H9 (cell line): ENCODE measurements around the gene OPTC. TPM values are rescaled to one million over a fixed set of nuclear protein-coding genes. Genes with fewer than 3 reads are reported as not detected.

ENCODE experiments used
- DNase-seq: peaks from one replicate; pipeline ENCODE4 v3.0.0-alpha.2; 2017
- H2AFZ ChIP-seq: one replicate; pipeline ENCODE4 v1.6.1; 2013; ENCODE audit warnings: mild to moderate bottlenecking, low read length, control low read depth, moderate library complexity
- H2AK5ac ChIP-seq: 2 replicates; pipeline ENCODE4 v1.6.1; 2013; ENCODE audit warnings: low read length, control low read depth, mixed read lengths; ENCODE audit not compliant: insufficient read length
- H2BK120ac ChIP-seq: one replicate; pipeline ENCODE4 v1.6.1; 2013; ENCODE audit warnings: low read depth, mild to moderate bottlenecking, low read length, control low read depth, inconsistent platforms; ENCODE audit not compliant: poor library complexity, severe bottlenecking
- H2BK12ac ChIP-seq: 2 replicates; pipeline ENCODE4 v1.6.1; 2013; ENCODE audit warnings: low read length, control low read depth, mixed read lengths, low read depth; ENCODE audit not compliant: insufficient read length
- H2BK15ac ChIP-seq: 2 replicates; pipeline ENCODE4 v1.6.1; 2013; ENCODE audit warnings: low read depth, low read length, control low read depth
- H2BK20ac ChIP-seq: one replicate; pipeline ENCODE4 v1.6.1; 2013; ENCODE audit warnings: low read depth, mild to moderate bottlenecking, low read length, control low read depth, inconsistent platforms; ENCODE audit not compliant: poor library complexity, severe bottlenecking
- H2BK5ac ChIP-seq: 2 replicates; pipeline ENCODE4 v1.6.1; 2013; ENCODE audit warnings: low read length, control low read depth, mixed read lengths; ENCODE audit not compliant: insufficient read length
- H3K14ac ChIP-seq: 2 replicates; pipeline ENCODE4 v1.6.1; 2013; ENCODE audit warnings: low read length, control low read depth; ENCODE audit not compliant: insufficient read depth
- H3K18ac ChIP-seq: 2 replicates; pipeline ENCODE4 v1.6.1; 2013; ENCODE audit warnings: low read depth, mild to moderate bottlenecking, mixed read lengths, low read length, control low read depth; ENCODE audit not compliant: insufficient read length
- H3K23ac ChIP-seq: 2 replicates; pipeline ENCODE4 v1.6.1; 2013; ENCODE audit warnings: low read length, control low read depth, mixed read lengths, low read depth; ENCODE audit not compliant: insufficient read length
- H3K23me2 ChIP-seq: 2 replicates; pipeline ENCODE4 v1.6.1; 2013; ENCODE audit warnings: low read depth, mild to moderate bottlenecking, mixed read lengths, low read length, control low read depth; ENCODE audit not compliant: insufficient read length, poor library complexity, severe bottlenecking
- H3K27ac ChIP-seq: 2 replicates; pipeline ENCODE4 v1.5.1; 2013; ENCODE audit warnings: low read length, control low read depth, mixed read lengths, low read depth; ENCODE audit not compliant: insufficient read length
- H3K27me3 ChIP-seq: 2 replicates; pipeline ENCODE4 v1.6.1; 2013; ENCODE audit warnings: low read length, control low read depth, inconsistent platforms; ENCODE audit not compliant: insufficient read depth
- H3K4ac ChIP-seq: 2 replicates; pipeline ENCODE4 v1.6.1; 2013; ENCODE audit warnings: low read depth, mild to moderate bottlenecking, control low read depth, inconsistent platforms, low read length, moderate library complexity
- H3K4me1 ChIP-seq: 2 replicates; pipeline ENCODE4 v1.6.1; 2013; ENCODE audit warnings: low read length, control low read depth, inconsistent platforms; ENCODE audit not compliant: insufficient read depth
- H3K4me2 ChIP-seq: 2 replicates; pipeline ENCODE4 v1.6.1; 2013; ENCODE audit warnings: low read length, control low read depth, mixed read lengths; ENCODE audit not compliant: insufficient read length, insufficient read depth
- H3K56ac ChIP-seq: 2 replicates; pipeline ENCODE4 v1.6.1; 2013; ENCODE audit warnings: low read depth, mild to moderate bottlenecking, mixed read lengths, low read length, control low read depth; ENCODE audit not compliant: insufficient read length
- H3K79me1 ChIP-seq: 2 replicates; pipeline ENCODE4 v1.6.1; 2013; ENCODE audit warnings: low read depth, mild to moderate bottlenecking, moderate library complexity, low read length, control low read depth, inconsistent platforms; ENCODE audit not compliant: insufficient read depth, poor library complexity, severe bottlenecking
- H3K79me2 ChIP-seq: 2 replicates; pipeline ENCODE4 v1.6.1; 2013; ENCODE audit warnings: low read length, control low read depth, inconsistent platforms; ENCODE audit not compliant: insufficient read depth
- H3K9ac ChIP-seq: 2 replicates; pipeline ENCODE4 v1.6.1; 2013; ENCODE audit warnings: low read length, control low read depth, mixed read lengths; ENCODE audit not compliant: insufficient read length; ENCODE audit errors: extremely low read depth
- H3K9me3 ChIP-seq: one replicate; pipeline ENCODE4 v1.6.1; 2013; ENCODE audit warnings: low read depth, low read length, inconsistent platforms; ENCODE audit not compliant: control insufficient read depth
- H3T11ph ChIP-seq: one replicate; pipeline ENCODE4 v1.6.1; 2013; ENCODE audit warnings: mild to moderate bottlenecking, low read length, control low read depth, inconsistent platforms
- H4K20me1 ChIP-seq: one replicate; pipeline ENCODE4 v1.6.1; 2013; ENCODE audit not compliant: control insufficient read depth, insufficient read length, insufficient read depth
- H4K5ac ChIP-seq: 2 replicates; pipeline ENCODE4 v1.6.1; 2013; ENCODE audit warnings: low read depth, mild to moderate bottlenecking, mixed read lengths, low read length, control low read depth; ENCODE audit not compliant: insufficient read length
- H4K8ac ChIP-seq: replicated peaks from 2 replicates; pipeline ENCODE4 v1.6.1; 2013; ENCODE audit warnings: low read length, control low read depth, mixed read lengths, low read depth; ENCODE audit not compliant: insufficient read length
- H4K91ac ChIP-seq: 2 replicates; pipeline ENCODE4 v1.6.1; 2013; ENCODE audit warnings: low read depth, mild to moderate bottlenecking, moderate library complexity, mixed read lengths, low read length, control low read depth; ENCODE audit not compliant: insufficient read length
- H3K27ac Mint-ChIP-seq, 3 experiments: 2 replicates in 2 of 3; 3 replicates in 1 of 3; pipeline ENCODE4 v1.8.0; 2020 to 2021; ENCODE audit warnings: mixed read lengths in 3 of 3, mild to moderate bottlenecking in 1 of 3, moderate library complexity in 1 of 3
- H3K27me3 Mint-ChIP-seq: 2 replicates; pipeline ENCODE4 v1.8.0; 2021; ENCODE audit warnings: low read depth, mild to moderate bottlenecking, moderate library complexity, mixed read lengths
- H3K36me3 Mint-ChIP-seq, 3 experiments: 2 replicates in 2 of 3; 3 replicates in 1 of 3; pipeline ENCODE4 v1.8.0; 2020 to 2021; ENCODE audit warnings: low read depth in 3 of 3, mixed read lengths in 3 of 3; ENCODE audit not compliant: insufficient read depth in 1 of 3
- H3K4me1 Mint-ChIP-seq, 2 experiments: 2 replicates each; pipeline ENCODE4 v1.8.0; 2020; ENCODE audit warnings: mixed read lengths in 2 of 2
- H3K4me3 Mint-ChIP-seq, 2 experiments: 2 replicates in 1 of 2; 3 replicates in 1 of 2; pipeline ENCODE4 v1.8.0; 2020 to 2021; ENCODE audit warnings: mild to moderate bottlenecking in 2 of 2, mixed read lengths in 2 of 2, moderate library complexity in 1 of 2
- H3K9me3 Mint-ChIP-seq, 2 experiments: 2 replicates in 1 of 2; 3 replicates in 1 of 2; pipeline ENCODE4 v1.8.0; 2020; ENCODE audit warnings: mild to moderate bottlenecking in 2 of 2, mixed read lengths in 2 of 2, moderate library complexity in 1 of 2
- WGBS: extraction: QIAGEN DNeasy Blood & Tissue Kit; methylation state at CpG from one replicate; pipeline ENCODE4 v1.1.7; 2013; ENCODE audit warnings: missing lambda C conversion rate, low lambda C conversion rate, mixed read lengths; ENCODE audit not compliant: insufficient read length; ENCODE audit errors: extremely low coverage; 5-methylcytosine and 5-hydroxymethylcytosine counted together
- total RNA-seq: library from RNA; stranded (reverse); gene quantifications from 2 replicates; pipeline ENCODE4 v1.2.1, GENCODE V29; 2021
- TF ChIP-seq, protein P1 (sequence below): fragments of 200-600 bp; sonication (generic); conservative IDR thresholded peaks from 3 replicates; pipeline ENCODE4 v1.8.0; 2021; ENCODE audit warnings: antibody characterized with exemption, mild to moderate bottlenecking

OPTC gene
- total RNA-seq, 1 experiment from 2014 or later = 1.1 TPM

DNA sequence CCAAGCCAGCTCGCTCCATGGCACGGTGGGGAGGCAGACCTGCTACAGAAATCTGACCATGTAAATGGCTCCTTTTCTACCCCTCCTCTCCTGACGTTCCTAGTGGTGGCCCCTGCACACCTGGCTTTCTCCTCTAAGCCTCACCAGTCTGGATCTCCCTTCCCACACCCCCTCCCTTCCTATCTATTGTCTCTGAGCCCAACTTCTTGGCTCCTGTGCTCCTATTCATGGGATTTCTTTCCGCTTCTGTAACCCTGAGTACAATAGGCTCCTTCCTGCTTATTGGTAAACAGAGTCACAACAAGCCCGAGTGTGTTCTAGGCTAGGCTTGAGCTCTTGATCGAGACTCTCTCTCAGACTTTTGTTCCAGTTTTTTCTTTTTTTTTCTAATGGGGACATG is 17.6 kb downstream of the OPTC start:
- Histone ChIP-seq H2BK15ac (no peak overlapping the region), H4K5ac (no peak overlapping the region), H2BK5ac (no peak overlapping the region), H3K23ac (no peak overlapping the region), H3K23me2 (peaks cover 7% of the 10 kb centered on the region), H3K79me1 (no peaks in the 10 kb centered on the region), H3K4me2 (no peak overlapping the region), H2AFZ (no peak overlapping the region), H4K8ac (no peak overlapping the region), H3K27me3 (peaks cover 5% of the 10 kb centered on the region; the same call in 1 of the 2 replicates), H3K27ac (no peak overlapping the region), H3T11ph (no peak overlapping the region), H4K20me1 (no peaks in the 10 kb centered on the region), H3K79me2 (no peaks in the 10 kb centered on the region), H3K4me1 (peaks cover 9% of the 10 kb centered on the region), H2BK120ac (no peak overlapping the region), H2BK20ac (no peak overlapping the region), H2AK5ac (no peak overlapping the region), H3K56ac (no peak overlapping the region), H2BK12ac (no peak overlapping the region), H3K18ac (no peak overlapping the region), H3K9me3 (no peaks in the 10 kb centered on the region), H3K4ac (no peak overlapping the region), H3K9ac (no peak overlapping the region), H4K91ac (no peak overlapping the region), H3K14ac (no peak overlapping the region)
- Mint-ChIP-seq H3K27ac (no peak overlapping the region), H3K4me3 (no peak overlapping the region), H3K27me3 (peaks cover 44% of the 10 kb centered on the region), H3K36me3 (no peaks in the 10 kb centered on the region), H3K9me3 (no peaks in the 10 kb centered on the region; a peak in 1 of 5 replicates), H3K4me1 (peaks cover 74 to 77% of the 10 kb centered on the region in 2 experiments)
- no peak for DNase-seq
- TF ChIP-seq, protein P1, sequence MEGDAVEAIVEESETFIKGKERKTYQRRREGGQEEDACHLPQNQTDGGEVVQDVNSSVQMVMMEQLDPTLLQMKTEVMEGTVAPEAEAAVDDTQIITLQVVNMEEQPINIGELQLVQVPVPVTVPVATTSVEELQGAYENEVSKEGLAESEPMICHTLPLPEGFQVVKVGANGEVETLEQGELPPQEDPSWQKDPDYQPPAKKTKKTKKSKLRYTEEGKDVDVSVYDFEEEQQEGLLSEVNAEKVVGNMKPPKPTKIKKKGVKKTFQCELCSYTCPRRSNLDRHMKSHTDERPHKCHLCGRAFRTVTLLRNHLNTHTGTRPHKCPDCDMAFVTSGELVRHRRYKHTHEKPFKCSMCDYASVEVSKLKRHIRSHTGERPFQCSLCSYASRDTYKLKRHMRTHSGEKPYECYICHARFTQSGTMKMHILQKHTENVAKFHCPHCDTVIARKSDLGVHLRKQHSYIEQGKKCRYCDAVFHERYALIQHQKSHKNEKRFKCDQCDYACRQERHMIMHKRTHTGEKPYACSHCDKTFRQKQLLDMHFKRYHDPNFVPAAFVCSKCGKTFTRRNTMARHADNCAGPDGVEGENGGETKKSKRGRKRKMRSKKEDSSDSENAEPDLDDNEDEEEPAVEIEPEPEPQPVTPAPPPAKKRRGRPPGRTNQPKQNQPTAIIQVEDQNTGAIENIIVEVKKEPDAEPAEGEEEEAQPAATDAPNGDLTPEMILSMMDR = no peak
- no CpG with 5 or more reads among the region's 6 CpGs for WGBS
